Measurements from ENCODE around the gene CDK2. TPM values are rescaled to one million over a fixed set of nuclear protein-coding genes. Genes with fewer than 3 reads are reported as not detected.

CDK2 gene
- total RNA-seq, 1 donor, result 38.5 TPM

DNA sequence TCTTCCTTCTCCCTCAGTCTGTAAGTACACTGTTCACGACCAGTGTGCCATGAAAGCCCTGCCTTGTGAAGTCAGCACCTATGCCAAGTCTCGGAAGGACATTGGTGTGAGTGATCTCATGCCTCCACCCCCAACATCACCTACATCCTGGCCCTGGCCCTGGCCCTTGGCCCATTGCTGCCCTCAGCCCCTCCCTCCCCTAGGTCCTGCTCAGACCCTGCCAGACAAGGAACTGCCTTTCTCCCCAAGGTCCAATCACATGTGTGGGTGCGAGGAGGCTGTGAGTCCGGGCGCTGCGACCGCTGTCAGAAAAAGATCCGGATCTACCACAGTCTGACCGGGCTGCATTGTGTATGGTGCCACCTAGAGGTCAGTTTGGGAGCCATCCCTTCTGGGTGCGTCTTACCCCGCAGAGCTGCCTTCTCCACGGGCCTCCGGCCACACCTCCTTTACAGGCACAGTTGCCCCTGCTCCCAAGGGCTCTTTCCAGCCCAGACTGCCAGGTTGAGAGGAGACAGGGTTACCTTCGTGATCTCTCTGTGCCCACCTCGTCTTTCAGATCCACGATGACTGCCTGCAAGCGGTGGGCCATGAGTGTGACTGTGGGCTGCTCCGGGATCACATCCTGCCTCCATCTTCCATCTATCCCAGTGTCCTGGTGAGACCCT, 26.4 kb upstream of the CDK2 start:
- TF ChIP-seq, protein P1, sequence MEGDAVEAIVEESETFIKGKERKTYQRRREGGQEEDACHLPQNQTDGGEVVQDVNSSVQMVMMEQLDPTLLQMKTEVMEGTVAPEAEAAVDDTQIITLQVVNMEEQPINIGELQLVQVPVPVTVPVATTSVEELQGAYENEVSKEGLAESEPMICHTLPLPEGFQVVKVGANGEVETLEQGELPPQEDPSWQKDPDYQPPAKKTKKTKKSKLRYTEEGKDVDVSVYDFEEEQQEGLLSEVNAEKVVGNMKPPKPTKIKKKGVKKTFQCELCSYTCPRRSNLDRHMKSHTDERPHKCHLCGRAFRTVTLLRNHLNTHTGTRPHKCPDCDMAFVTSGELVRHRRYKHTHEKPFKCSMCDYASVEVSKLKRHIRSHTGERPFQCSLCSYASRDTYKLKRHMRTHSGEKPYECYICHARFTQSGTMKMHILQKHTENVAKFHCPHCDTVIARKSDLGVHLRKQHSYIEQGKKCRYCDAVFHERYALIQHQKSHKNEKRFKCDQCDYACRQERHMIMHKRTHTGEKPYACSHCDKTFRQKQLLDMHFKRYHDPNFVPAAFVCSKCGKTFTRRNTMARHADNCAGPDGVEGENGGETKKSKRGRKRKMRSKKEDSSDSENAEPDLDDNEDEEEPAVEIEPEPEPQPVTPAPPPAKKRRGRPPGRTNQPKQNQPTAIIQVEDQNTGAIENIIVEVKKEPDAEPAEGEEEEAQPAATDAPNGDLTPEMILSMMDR (IDR thresholded peaks at IDR 0.05; ENCODE audit: insufficient read depth, low read length), result peak; percentile 92
- DNase-seq (ENCODE audit: low read depth), result peak; percentile 87
- no peak overlapping the region for H3K4me3 ChIP-seq (ENCODE audit: low read depth, low read length)

DNA sequence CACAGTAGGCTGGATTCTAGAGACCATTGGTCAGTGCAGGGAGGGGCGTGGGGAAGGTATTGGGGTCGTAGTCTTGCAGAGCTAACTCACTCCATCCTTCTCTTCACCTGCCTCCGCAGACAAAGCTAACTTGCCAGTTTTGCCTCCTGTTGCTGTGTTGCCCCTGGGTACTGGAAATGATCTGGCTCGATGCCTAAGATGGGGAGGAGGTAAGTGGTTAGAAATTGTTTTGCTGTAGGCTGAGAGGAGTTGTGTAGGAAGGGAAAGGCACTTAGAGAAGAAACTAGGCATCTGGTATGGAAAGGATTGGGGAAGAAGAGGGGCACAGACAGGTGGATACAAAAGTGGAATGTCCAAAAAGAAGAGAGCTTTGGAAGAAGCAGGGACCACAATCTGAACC, 24.6 kb upstream of the CDK2 start:
- H3K4me3 ChIP-seq (ENCODE audit: low read depth, low read length), result no peak overlapping the region
- TF ChIP-seq, protein P1 (IDR thresholded peaks at IDR 0.05; ENCODE audit: insufficient read depth, low read length), result no peak
- no peak for DNase-seq (ENCODE audit: low read depth)

DNA sequence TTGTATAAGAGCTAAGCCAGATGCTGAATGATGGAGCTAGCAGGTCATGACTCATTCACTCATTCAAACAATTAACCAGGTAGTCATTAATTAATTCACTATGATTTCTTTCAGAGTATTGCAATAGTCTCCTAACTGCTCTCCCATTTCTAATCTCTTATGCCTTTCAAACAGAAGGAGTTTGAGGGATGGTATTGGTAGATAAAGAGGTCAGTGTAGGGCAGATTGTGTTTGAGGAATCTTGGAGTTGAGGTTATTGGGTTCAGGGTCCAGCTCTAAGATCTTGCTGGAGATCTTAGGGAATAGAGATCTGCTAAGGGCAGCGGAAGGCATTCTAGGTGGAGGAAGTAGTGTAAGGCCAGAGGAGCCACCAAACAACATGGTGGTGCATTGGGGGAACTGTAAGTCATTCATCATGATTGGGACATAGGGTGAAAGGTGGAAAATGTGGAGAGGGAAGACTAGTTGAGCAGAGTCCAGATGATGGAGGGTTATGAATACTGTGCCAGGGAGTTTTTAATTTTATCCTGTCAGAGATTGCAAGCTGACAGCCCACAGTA, 24.0 kb upstream of the CDK2 start:
- no peak overlapping the region for H3K4me3 ChIP-seq (ENCODE audit: low read depth, low read length)
- DNase-seq (ENCODE audit: low read depth), result no peak
- TF ChIP-seq, protein P1 (IDR thresholded peaks at IDR 0.05; ENCODE audit: insufficient read depth, low read length), result no peak

DNA sequence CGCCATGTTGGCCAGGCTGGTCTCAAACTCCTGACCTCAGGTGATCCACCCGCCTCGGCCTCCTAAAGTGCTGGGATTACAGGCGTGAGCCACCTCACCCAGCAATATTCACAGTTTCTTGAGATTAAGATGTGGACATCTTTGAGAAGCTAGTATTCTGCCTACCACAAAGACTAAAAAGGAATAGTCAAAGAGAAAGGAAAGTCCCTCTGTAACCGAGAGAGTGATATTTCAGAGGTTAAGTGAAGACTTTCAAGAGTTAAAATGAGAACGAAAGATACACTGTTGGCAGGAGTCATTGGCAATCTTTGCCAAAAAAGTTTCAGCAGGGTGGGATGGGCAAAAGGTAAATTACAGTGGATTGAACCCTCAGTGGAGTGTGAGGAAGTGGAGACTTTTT, 20.1 kb upstream of the CDK2 start:
- no peak for DNase-seq (ENCODE audit: low read depth)
- H3K4me3 ChIP-seq (ENCODE audit: low read depth, low read length), result no peak overlapping the region
- TF ChIP-seq, protein P1 (IDR thresholded peaks at IDR 0.05; ENCODE audit: insufficient read depth, low read length), result no peak

DNA sequence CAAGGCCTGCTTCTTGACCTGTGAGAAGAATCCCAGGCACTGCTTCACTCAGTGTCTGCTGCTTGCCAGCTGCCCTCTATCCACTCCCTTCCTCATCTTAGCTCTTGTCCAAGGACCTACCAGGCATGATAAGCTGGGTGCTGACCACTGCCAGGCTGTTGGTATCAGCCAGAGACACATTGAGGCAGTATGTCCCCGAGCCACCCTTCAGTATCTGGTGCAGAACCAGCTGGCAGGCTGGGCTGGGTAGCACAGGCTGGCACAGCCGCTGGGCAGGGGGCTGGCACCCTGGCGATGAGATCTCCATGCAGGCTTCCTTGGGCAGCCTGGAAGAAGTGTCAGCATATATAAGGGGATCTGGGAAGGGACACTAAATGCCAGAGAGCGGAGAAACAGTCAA, 11.3 kb upstream of the CDK2 start:
- TF ChIP-seq, protein P1 (IDR thresholded peaks at IDR 0.05; ENCODE audit: insufficient read depth, low read length), result no peak
- no peak overlapping the region for H3K4me3 ChIP-seq (ENCODE audit: low read depth, low read length)
- DNase-seq (ENCODE audit: low read depth), result no peak

DNA sequence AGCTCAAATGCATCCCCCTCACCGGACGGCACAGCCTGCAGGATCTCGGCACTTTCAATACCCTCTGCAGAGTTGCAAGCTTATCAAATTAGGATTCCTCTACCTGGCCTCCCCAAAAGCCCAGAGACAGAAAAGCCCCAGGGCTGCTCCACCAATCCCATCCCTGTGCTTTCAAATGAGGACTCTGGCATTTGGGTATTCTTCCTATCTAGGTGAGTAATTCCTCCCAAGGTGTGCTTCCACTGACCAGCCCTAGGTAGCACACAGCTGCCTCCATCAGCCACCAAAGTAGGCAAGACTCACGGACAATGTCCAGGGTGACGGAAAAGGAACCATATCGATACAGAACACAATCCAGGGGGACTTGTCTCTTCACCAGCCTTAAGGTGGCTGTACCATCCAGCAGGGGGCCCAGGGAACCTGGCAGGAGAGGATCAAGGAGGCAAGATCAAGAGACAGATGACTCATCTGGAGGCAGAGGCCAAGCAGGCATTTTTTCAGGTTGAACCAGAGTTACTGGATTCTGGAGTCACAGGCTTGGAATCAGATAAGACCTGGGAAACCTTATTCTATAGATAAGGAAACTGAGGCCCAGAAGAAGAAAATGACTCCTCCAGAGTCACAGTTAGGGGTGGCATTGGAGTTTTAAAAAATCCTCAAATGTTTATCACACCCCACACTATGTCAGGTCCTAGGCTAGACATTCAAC, 10.7 kb upstream of the CDK2 start:
- peak; percentile 67 for DNase-seq (ENCODE audit: low read depth)
- TF ChIP-seq, protein P1 (IDR thresholded peaks at IDR 0.05; ENCODE audit: insufficient read depth, low read length), result peak; percentile 57
- no peak overlapping the region for H3K4me3 ChIP-seq (ENCODE audit: low read depth, low read length)

All from fibroblast of the aortic adventitia (primary cell).